Smooth muscle cell (in vitro differentiated cells): ENCODE results near the gene PDK1. TPM values are rescaled to one million over a fixed set of nuclear protein-coding genes. Genes with fewer than 3 reads are reported as not detected.
"Not testable (repeated sequence)": the region's sequence is repeated elsewhere in the genome, so short reads cannot be mapped to it uniquely, and the experiment has no call there.

Experiments used
- DNase-seq: peaks from one replicate; lab custom pipeline; 2025; ENCODE audit not compliant: unreplicated experiment; lab: John Stamatoyannopoulos, UW
- H2AFZ ChIP-seq: fragments of 200-600 bp; sonication (generic); 2 replicates; pipeline ENCODE4 v1.6.0; 2016; ENCODE audit warnings: antibody characterized with exemption, low read depth, mild to moderate bottlenecking
- H3F3A ChIP-seq: fragments of 200-600 bp; sonication (generic); 2 replicates; pipeline ENCODE4 v1.6.0; 2017; ENCODE audit warnings: antibody characterized with exemption, low read depth
- H3K27ac ChIP-seq: fragments of 200-600 bp; sonication (generic); 2 replicates; pipeline ENCODE4 v1.5.1; 2016; ENCODE audit warnings: low read depth, mild to moderate bottlenecking
- H3K27me3 ChIP-seq: fragments of 200-600 bp; sonication (generic); 2 replicates; pipeline ENCODE4 v1.6.1; 2016; ENCODE audit warnings: low read depth, mild to moderate bottlenecking
- H3K36me3 ChIP-seq: fragments of 200-600 bp; sonication (generic); 2 replicates; pipeline ENCODE4 v1.5.1; 2016; ENCODE audit warnings: low read depth
- H3K4me1 ChIP-seq: fragments of 200-600 bp; sonication (generic); 2 replicates; pipeline ENCODE4 v1.5.1; 2016; ENCODE audit warnings: low read depth
- H3K4me2 ChIP-seq: fragments of 200-600 bp; sonication (generic); 2 replicates; pipeline ENCODE4 v1.6.0; 2016; ENCODE audit warnings: mild to moderate bottlenecking
- H3K4me3 ChIP-seq: fragments of 200-600 bp; sonication (generic); 2 replicates; pipeline ENCODE4 v1.5.1; 2016; ENCODE audit warnings: mild to moderate bottlenecking
- H3K79me2 ChIP-seq: fragments of 200-600 bp; sonication (generic); 2 replicates; pipeline ENCODE4 v1.6.0; 2016; ENCODE audit warnings: low read depth, mild to moderate bottlenecking
- H3K9ac ChIP-seq: fragments of 200-600 bp; sonication (generic); 2 replicates; pipeline ENCODE4 v1.6.0; 2016; ENCODE audit warnings: low read depth
- H3K9me3 ChIP-seq: fragments of 200-600 bp; sonication (generic); replicated peaks from 2 replicates; pipeline ENCODE4 v1.5.1; 2016; ENCODE audit warnings: low read depth
- H4K20me1 ChIP-seq: fragments of 200-600 bp; sonication (generic); 2 replicates; pipeline ENCODE4 v1.6.0; 2016; ENCODE audit warnings: low read depth
- WGBS: methylation state at CpG from one replicate; pipeline ENCODE4 v1.1.7; 2016; ENCODE audit warnings: low lambda C conversion rate; 5-methylcytosine and 5-hydroxymethylcytosine counted together
- polyA plus RNA-seq: library from polyadenylated mRNA; unstranded; fragments of >200 nt; fragmentation: Nextera tagmentation; extraction: Ambion mirVana; gene quantifications from 2 replicates; pipeline ENCODE4 v1.2.1, GENCODE V29; 2016
- total RNA-seq: library from RNA; depleted of rRNA; stranded (reverse); fragments of >200 nt; gene quantifications from 2 replicates; pipeline ENCODE4 v1.2.3, GENCODE V29; 2014
- TF ChIP-seq, protein P1 (sequence below): fragments of 200-600 bp; sonication (generic); IDR thresholded peaks from 2 replicates; pipeline ENCODE4 v1.5.1; 2017; ENCODE audit warnings: borderline replicate concordance, mild to moderate bottlenecking, antibody characterized with exemption; ENCODE audit not compliant: insufficient read depth, poor library complexity, severe bottlenecking

Gene PDK1
- total and polyA plus RNA-seq, 2 experiments from 2014 or later = 18.0 to 33.9 TPM

DNA sequence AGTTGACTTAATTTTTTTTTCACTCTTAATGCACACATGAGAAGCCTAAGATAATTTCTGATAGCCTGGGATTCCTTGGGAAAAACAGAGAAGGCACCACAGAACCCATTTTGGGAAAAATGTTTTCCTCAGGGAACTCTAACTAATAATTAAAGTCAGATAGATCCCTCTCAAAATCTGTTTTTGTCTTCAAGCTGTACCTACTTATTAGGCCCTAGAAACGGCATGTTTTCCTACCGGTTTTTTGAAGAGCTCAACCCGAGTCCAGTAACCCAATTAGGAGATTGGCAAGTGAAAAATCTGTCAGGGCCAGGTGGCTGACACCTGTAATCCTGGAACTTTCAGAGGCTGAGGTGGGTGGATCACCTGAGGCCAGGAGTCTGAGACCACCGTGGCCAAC, 16.1 kb upstream of the PDK1 start:
- Histone ChIP-seq H3K27ac (no peak overlapping the region), H3K36me3 (no peaks in the 10 kb centered on the region), H3K27me3 (no peaks in the 10 kb centered on the region), H2AFZ (no peak overlapping the region), H3K79me2 (no peaks in the 10 kb centered on the region), H3K9me3 (peaks cover 10% of the 10 kb centered on the region), H3K9ac (no peak overlapping the region), H3F3A (no peaks in the 10 kb centered on the region), H3K4me2 (no peak overlapping the region), H3K4me1 (no peaks in the 10 kb centered on the region), H4K20me1 (no peaks in the 10 kb centered on the region), H3K4me3 (no peak overlapping the region)
- 95% methylated on average over 4 of the region's 4 CpGs for WGBS
- no peak for DNase-seq
- TF ChIP-seq, protein P1, sequence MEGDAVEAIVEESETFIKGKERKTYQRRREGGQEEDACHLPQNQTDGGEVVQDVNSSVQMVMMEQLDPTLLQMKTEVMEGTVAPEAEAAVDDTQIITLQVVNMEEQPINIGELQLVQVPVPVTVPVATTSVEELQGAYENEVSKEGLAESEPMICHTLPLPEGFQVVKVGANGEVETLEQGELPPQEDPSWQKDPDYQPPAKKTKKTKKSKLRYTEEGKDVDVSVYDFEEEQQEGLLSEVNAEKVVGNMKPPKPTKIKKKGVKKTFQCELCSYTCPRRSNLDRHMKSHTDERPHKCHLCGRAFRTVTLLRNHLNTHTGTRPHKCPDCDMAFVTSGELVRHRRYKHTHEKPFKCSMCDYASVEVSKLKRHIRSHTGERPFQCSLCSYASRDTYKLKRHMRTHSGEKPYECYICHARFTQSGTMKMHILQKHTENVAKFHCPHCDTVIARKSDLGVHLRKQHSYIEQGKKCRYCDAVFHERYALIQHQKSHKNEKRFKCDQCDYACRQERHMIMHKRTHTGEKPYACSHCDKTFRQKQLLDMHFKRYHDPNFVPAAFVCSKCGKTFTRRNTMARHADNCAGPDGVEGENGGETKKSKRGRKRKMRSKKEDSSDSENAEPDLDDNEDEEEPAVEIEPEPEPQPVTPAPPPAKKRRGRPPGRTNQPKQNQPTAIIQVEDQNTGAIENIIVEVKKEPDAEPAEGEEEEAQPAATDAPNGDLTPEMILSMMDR = no peak

DNA sequence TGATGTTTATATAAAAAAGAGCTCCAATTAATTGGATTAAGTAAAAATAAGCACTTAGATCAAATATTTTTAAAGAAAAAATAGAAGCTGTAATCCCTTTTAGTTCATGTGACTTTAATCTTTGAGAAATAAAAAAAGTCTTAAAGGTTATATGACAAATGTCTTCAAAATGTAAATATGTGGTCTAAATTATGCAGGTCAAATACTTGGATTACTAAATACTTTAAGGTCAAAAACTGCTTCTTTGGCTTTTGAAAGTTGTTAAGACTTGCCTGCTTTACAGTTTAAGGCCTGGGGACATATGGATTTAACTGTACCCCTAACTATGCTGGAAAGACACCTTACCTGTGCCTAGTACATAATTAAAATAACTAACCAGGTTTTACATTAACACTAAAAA, 15.5 kb upstream of the PDK1 start:
- Histone ChIP-seq H3K27me3 (no peaks in the 10 kb centered on the region), H3K36me3 (no peaks in the 10 kb centered on the region), H3K9ac (no peak overlapping the region), H3K4me3 (no peak overlapping the region), H3K27ac (no peak overlapping the region), H3K4me2 (no peak overlapping the region), H4K20me1 (no peaks in the 10 kb centered on the region), H2AFZ (no peak overlapping the region), H3K79me2 (no peaks in the 10 kb centered on the region), H3F3A (no peaks in the 10 kb centered on the region), H3K9me3 (peaks cover 10% of the 10 kb centered on the region), H3K4me1 (no peaks in the 10 kb centered on the region)
- TF ChIP-seq, protein P1 = no peak
- no peak for DNase-seq

DNA sequence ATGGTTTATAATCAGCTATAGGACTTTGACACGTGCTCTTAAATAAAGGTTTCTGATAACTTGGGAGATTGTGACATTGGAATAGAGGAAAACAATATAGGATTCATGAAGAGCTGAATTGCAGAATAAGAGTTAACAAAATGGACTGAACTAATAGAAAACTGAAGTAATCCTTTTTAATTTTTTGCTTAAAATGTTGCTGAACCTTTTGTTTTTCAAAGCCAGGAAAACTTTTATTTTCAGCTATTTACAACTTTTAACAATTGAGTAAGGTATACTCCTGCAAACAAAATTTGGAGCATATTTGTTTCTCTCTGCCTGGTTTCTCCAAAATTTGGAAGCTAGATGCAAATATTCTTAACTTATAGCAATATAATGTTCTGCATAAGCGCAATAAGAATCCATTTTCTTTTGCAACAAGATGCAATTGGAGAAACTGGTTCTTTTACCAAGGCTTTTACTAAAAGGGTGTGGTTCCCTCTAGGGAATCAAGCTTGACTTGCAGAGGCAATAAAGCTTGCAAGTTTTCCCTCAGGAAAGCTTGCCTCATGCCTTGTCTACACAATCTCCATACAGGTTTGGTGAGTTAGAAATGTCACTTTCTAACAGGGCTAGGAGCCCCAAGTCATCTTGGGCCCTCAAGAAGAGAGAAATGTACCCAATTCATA, 10.3 kb upstream of the PDK1 start:
- Histone ChIP-seq H3K9ac (no peak overlapping the region), H3K36me3 (no peaks in the 10 kb centered on the region), H3K4me3 (no peak overlapping the region), H3K27me3 (no peaks in the 10 kb centered on the region), H3K27ac (no peak overlapping the region), H3F3A (peaks cover under 1% of the 10 kb centered on the region), H2AFZ (no peak overlapping the region), H3K9me3 (no peaks in the 10 kb centered on the region), H3K4me2 (no peak overlapping the region), H4K20me1 (no peaks in the 10 kb centered on the region), H3K79me2 (no peaks in the 10 kb centered on the region), H3K4me1 (peaks cover 6% of the 10 kb centered on the region)
- no peak for DNase-seq
- 89% methylated on average over 2 of the region's 2 CpGs for WGBS
- TF ChIP-seq, protein P1 = no peak

DNA sequence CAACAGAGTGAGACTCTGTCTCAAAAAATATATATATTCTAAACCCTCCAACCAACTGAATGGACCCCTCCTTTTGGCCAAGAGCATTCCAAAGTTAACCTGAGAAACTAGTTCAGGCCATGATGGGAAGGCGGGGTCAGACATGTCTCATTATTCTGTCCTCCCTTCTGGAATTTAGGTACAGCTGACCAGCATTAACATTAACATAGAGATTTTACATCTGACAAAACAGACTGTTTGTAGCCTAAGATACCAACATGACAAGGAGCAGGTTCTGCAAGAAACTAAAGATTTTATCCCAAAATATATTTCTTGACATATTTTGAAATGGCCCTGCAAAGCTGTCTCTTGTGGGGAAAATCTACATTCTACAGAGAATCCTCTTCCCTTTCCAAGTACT, 6.8 kb upstream of the PDK1 start:
- Histone ChIP-seq H3F3A (peaks cover 14% of the 10 kb centered on the region), H3K27me3 (no peaks in the 10 kb centered on the region), H3K9ac (no peak overlapping the region), H4K20me1 (no peaks in the 10 kb centered on the region), H3K4me1 (peaks cover 24% of the 10 kb centered on the region), H3K4me2 (no peak overlapping the region), H3K4me3 (no peak overlapping the region), H2AFZ (no peak overlapping the region), H3K79me2 (no peaks in the 10 kb centered on the region), H3K27ac (no peak overlapping the region), H3K36me3 (no peaks in the 10 kb centered on the region), H3K9me3 (no peaks in the 10 kb centered on the region)
- WGBS = 97% methylated on average over 1 of the region's 1 CpG
- TF ChIP-seq, protein P1 = no peak
- no peak for DNase-seq

DNA sequence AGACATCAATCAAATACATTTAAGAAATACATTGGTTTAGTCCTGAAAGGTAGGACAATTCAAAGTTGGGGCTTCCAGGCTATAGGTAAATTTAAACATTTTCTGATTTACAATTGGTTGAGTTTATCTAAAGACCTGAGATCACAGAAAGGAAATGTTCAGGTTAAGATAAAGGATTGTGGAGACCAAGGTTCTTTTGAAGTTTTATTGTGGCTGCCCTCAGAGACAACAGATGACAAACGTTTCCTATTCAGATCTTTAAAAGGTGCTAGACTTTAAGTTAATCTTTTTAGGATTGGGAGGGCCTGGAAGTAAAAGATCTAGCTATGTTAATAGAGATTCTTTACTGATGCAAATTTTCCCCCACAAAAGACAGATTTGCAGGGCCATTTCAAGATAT, 6.1 kb upstream of the PDK1 start:
- H3K79me2 ChIP-seq, H2AFZ ChIP-seq: not testable (repeated sequence)
- 19% methylated on average over 1 of the region's 1 CpG for WGBS

More for the DNA sequence above, 6.1 kb upstream of the PDK1 start:
- H3K27me3 ChIP-seq, H4K20me1 ChIP-seq, DNase-seq, H3K4me3 ChIP-seq, H3K36me3 ChIP-seq, H3K9me3 ChIP-seq, H3K27ac ChIP-seq, H3K9ac ChIP-seq, H3K4me2 ChIP-seq: not testable (repeated sequence)
- Histone ChIP-seq H3F3A (peaks cover 14% of the 10 kb centered on the region), H3K4me1 (peaks cover 24% of the 10 kb centered on the region)
